GM12878 (cell line): ENCODE measurements around the gene MBOAT1. TPM values are rescaled to one million over a fixed set of nuclear protein-coding genes. Genes with fewer than 3 reads are reported as not detected.

Source experiments
- ATAC-seq: fragments of 200-7000 bp; cut with Tn5 transposase; 3 replicates; pipeline ENCODE4 v1.9.1; 2020; ENCODE audit warnings: mild to moderate bottlenecking, moderate library complexity
- BruUV-seq: library from RNA; stranded (reverse); fragments of 400-500 nt; replicated peaks from 2 replicates; lab custom pipeline; 2021; lab: Mats Ljungman, UMichigan
- CTCF ChIA-PET: fragments of 300-600 bp; sonication (Branson Sonifier 250); formaldehyde crosslinking; extraction: SDS; loops from one replicate; lab custom pipeline; 2021; ENCODE audit warnings: inconsistent platforms; lab: Yijun Ruan, JAX
- POLR2A ChIA-PET: fragments of 350-600 bp; formaldehyde crosslinking; extraction: SDS; loops from one replicate; lab custom pipeline; 2021; ENCODE audit warnings: inconsistent platforms; lab: Charles Lee
- RAD21 ChIA-PET: fragments of 300-600 bp; sonication (Branson Sonifier 250); formaldehyde crosslinking; loops from one replicate; lab custom pipeline; 2023; ENCODE audit warnings: antibody characterized with exemption; ENCODE audit not compliant: unreplicated experiment; lab: Charles Lee
- SMC1A ChIA-PET: fragments of 300-600 bp; sonication (Branson Sonifier 250); formaldehyde crosslinking; loops from one replicate; lab custom pipeline; 2023; ENCODE audit not compliant: unreplicated experiment, uncharacterized antibody; lab: Charles Lee
- DNase-seq: peaks from one replicate; pipeline ENCODE4 v3.0.0-alpha.2; 2011; ENCODE audit warnings: low read depth, low spot score
- FAIRE-seq: peaks from 3 replicates; lab custom pipeline; 2011; peaks lifted over from hg19 to GRCh38; lab: Jason Lieb, UNC
- H2AFZ ChIP-seq: 2 replicates; pipeline ENCODE4 v1.6.0; 2011; ENCODE audit warnings: low read depth, low read length, control low read depth; ENCODE audit not compliant: control insufficient read depth
- H3K27ac ChIP-seq: 2 replicates; pipeline ENCODE4 v1.5.1; 2011; ENCODE audit warnings: control low read depth; ENCODE audit not compliant: control insufficient read depth, insufficient read depth
- H3K27me3 ChIP-seq, 2 experiments: replicated peaks in 1 of 2; 2 replicates each; pipeline versions ENCODE4 v1.6.0 to v1.6.1; 2011; ENCODE audit warnings: low read length in 1 of 2; ENCODE audit not compliant: control insufficient read depth in 2 of 2, insufficient read depth in 2 of 2
- H3K36me3 ChIP-seq, 2 experiments: 2 replicates each; pipeline ENCODE4 v1.5.1; 2011; ENCODE audit warnings: low read length in 1 of 2; ENCODE audit not compliant: control insufficient read depth in 2 of 2, insufficient read depth in 2 of 2
- H3K4me1 ChIP-seq: 2 replicates; pipeline ENCODE4 v1.6.1; 2011; ENCODE audit warnings: mild to moderate bottlenecking, low read length, moderate library complexity, mixed read lengths; ENCODE audit not compliant: control insufficient read depth, insufficient read depth
- H3K4me2 ChIP-seq: 2 replicates; pipeline ENCODE4 v1.6.0; 2011; ENCODE audit warnings: control low read depth; ENCODE audit not compliant: control insufficient read depth, insufficient read depth
- H3K4me3 ChIP-seq: fragments of 200-600 bp; sonication (generic); 2 replicates; pipeline ENCODE4 v1.5.1; 2016
- H3K79me2 ChIP-seq: 2 replicates; pipeline ENCODE4 v1.6.0; 2011; ENCODE audit warnings: low read length; ENCODE audit not compliant: control insufficient read depth, insufficient read depth
- H3K9ac ChIP-seq: 2 replicates; pipeline ENCODE4 v1.8.0; 2011; ENCODE audit warnings: low read length, control low read depth, mixed read lengths; ENCODE audit not compliant: control insufficient read depth, insufficient read depth
- H3K9me3 ChIP-seq: replicated peaks from 3 replicates; pipeline ENCODE4 v1.5.1; 2011; ENCODE audit warnings: mild to moderate bottlenecking, low read length; ENCODE audit not compliant: control insufficient read depth, insufficient read depth
- H4K20me1 ChIP-seq: 2 replicates; pipeline ENCODE4 v1.6.0; 2011; ENCODE audit not compliant: control insufficient read depth, insufficient read depth
- CHD2 ChIP-seq: IDR thresholded peaks from 2 replicates; pipeline ENCODE4 v1.6.1; 2011; ENCODE audit warnings: low read depth, low read length, improper control_type of control experiment, borderline replicate concordance
- HCFC1 ChIP-seq: fragments of 150-350 bp; IDR thresholded peaks from 2 replicates; pipeline ENCODE4 v1.6.1; 2014; ENCODE audit warnings: low read length
- IKZF2 ChIP-seq, 2 experiments: fragments of 450-650 bp; IDR thresholded peaks; 2 replicates each; pipeline ENCODE4 v1.6.1; 2017; ENCODE audit warnings: mild to moderate bottlenecking in 2 of 2, moderate library complexity in 2 of 2
- MTA2 ChIP-seq: fragments of 450-650 bp; IDR thresholded peaks from 2 replicates; pipeline ENCODE4 v1.6.1; 2016; ENCODE audit warnings: low read depth, mild to moderate bottlenecking, moderate library complexity
- MXI1 ChIP-seq: fragments of 150-350 bp; IDR thresholded peaks from 2 replicates; pipeline ENCODE4 v1.6.1; 2011; ENCODE audit warnings: low read depth, mild to moderate bottlenecking, inconsistent platforms, low read length, improper control_type of control experiment
- NFYB ChIP-seq: IDR thresholded peaks from 2 replicates; pipeline ENCODE4 v1.6.1; 2011; ENCODE audit warnings: low read depth, mild to moderate bottlenecking, low read length, improper control_type of control experiment, moderate library complexity; ENCODE audit not compliant: insufficient read depth
- POLR2AphosphoS2 ChIP-seq: IDR thresholded peaks from 2 replicates; pipeline ENCODE4 v1.6.1; 2011; ENCODE audit warnings: low read depth, mild to moderate bottlenecking, low read length, improper control_type of control experiment, moderate library complexity
- WGBS: methylation state at CpG from one replicate; pipeline ENCODE4 v1.1.6; 2016; ENCODE audit warnings: low lambda C conversion rate; ENCODE audit not compliant: insufficient replicate concordance, insufficient coverage; ENCODE audit errors: missing lambda C conversion rate; 5-methylcytosine and 5-hydroxymethylcytosine counted together
- in situ Hi-C: fragments of 300-500 bp; cut with MboI; formaldehyde crosslinking; loops from 9 replicates; pipeline ENCODE4 v1.14.3; 2018; ENCODE audit warnings: mixed read lengths
- intact Hi-C: fragments of 100-400 bp; cut with micrococcal nuclease; formaldehyde crosslinking; loops from one replicate; pipeline ENCODE4 v1.14.2; 2022; ENCODE audit not compliant: unreplicated experiment
- polyA plus RNA-seq, 11 experiments: library from polyadenylated mRNA; depleted of rRNA in 4 of 11; unstranded in 6 of 11; stranded (reverse) in 5 of 11; fragments of >200 nt; fragmentation: Nextera tagmentation in 4 of 11; fragmentation: Illumina TruSeq in 1 of 11; extraction: Ambion mirVana in 4 of 11; extraction: Trizol in 1 of 11; gene quantifications; 1 replicate in 1 of 11; 2 replicates in 10 of 11; pipeline versions ENCODE4 v1.2.1 to v1.2.3, GENCODE V29; 2011 to 2016; ENCODE audit warnings: inconsistent platforms in 2 of 11, missing spikeins in 2 of 11, low read depth in 1 of 11
- total RNA-seq, 4 experiments: library from RNA; depleted of rRNA in 3 of 4; stranded (reverse); fragments of >200 nt in 3 of 4; fragmentation: Illumina TruSeq in 1 of 4; extraction: Trizol in 1 of 4; gene quantifications; 2 replicates each; pipeline versions ENCODE4 v1.2.1 to v1.2.3, GENCODE V29; 2013 to 2021
- TF ChIP-seq, protein P1 (sequence below): fragments of 450-650 bp; IDR thresholded peaks from 2 replicates; pipeline ENCODE4 v1.6.1; 2017; ENCODE audit warnings: mild to moderate bottlenecking, low read depth, inconsistent platforms; ENCODE audit not compliant: poor library complexity, severe bottlenecking

MBOAT1 gene
- total and polyA plus RNA-seq, 10 of the 15 experiments (the other 5 are each of a cell fraction or from before 2014, with no cell fraction given), result 0.39 to 21.0 (median 11.6) TPM

DNA sequence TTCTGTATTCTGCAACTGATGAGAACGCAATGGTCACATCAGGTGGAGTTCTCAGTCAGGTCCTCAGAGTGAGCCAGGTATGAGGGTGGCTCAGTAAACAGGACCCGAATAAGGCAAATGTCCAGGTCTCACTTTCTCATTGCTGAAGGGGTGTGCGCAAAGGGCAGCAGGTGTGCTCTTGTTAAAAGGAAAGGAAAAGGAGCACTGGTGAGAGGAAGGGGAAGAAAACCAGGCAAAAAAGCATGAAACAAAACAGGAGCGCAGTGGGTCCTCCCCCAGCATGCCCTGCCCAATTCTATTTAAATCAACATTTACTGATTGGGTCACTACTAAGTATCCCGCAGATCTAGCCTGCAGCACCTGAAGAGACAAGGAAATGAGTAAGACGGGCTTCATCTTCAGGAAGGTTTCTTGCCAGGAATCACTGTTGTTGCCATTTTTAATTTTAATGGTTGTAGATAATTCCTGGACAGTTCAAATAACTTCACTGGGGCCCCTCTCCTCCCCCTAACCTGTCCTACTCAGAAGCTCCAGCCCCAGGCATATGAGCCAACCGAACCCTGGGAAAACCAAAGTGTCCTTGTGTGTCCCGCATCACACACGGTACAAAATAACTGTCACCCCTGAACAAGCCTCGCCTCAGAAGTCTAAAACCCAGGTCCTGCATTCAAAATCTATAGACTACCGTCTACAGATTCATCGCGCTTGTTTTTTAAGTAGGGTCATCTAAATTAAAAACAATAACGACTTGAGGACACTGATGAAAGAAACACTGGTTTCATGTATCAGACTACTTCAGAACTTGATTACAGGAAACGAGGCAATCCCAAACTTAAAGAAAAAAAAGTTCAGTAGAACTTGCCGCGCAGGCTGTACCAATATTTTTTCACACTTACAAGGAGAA is 980 bp downstream of the MBOAT1 start:
- peak overlapping the region; percentile 77 for H3K27ac ChIP-seq
- ChIA-PET POLR2A (interaction anchor here (0.6 to 5.2 kb wide), 4 partner anchors 11 to 373 kb away, joined by 3 to 34 read pairs (median 3); no protein-coding TSS in a partner anchor), CTCF (interaction anchor here (1.8 to 3.7 kb wide), 4 partner anchors 8 to 85 kb away, joined by 8 to 31 read pairs (median 14); no protein-coding TSS in a partner anchor), RAD21 (interaction anchor here (1.2 to 4.4 kb wide), 6 partner anchors 10 to 109 kb away, joined by 3 to 24 read pairs (median 4); no protein-coding TSS in a partner anchor), SMC1A (interaction anchor here (1.2 to 6.0 kb wide), 4 partner anchors 11 to 82 kb away, joined by 3 to 64 read pairs (median 4); no protein-coding TSS in a partner anchor)
- H3K79me2 ChIP-seq, result peaks cover 47% of the 10 kb centered on the region
- DNase-seq, result no peak
- in situ Hi-C loops (no loop called here), intact Hi-C loops (loop anchor here (5.0 kb wide), 5 partner anchors 56 to 326 kb away; partner anchors contain the start of gene E2F3)
- H3K36me3 ChIP-seq, result no peaks in the 10 kb centered on the region
- peaks cover 14% of the 10 kb centered on the region for H3K4me1 ChIP-seq
- H4K20me1 ChIP-seq, result no peaks in the 10 kb centered on the region
- peak; percentile 41 for ATAC-seq
- H2AFZ ChIP-seq, result peak overlapping the region; percentile 93
- TF ChIP-seq POLR2AphosphoS2 (no peak), MTA2 (0 out of 2 replicates have a peak, but pooled peaks have one; percentile 1), MXI1 (peak; percentile 62), NFYB (peak; percentile 48; the same call in 1 of the 2 replicates), IKZF2 (IDR thresholded peaks at IDR 0.05) (0 out of 4 replicates have a peak, but pooled peaks of 1 of the 2 experiments have one; percentile 7), HCFC1 (no peak), CHD2 (0 out of 2 replicates have a peak, but pooled peaks have one; percentile 11)
- TF ChIP-seq, protein P1, sequence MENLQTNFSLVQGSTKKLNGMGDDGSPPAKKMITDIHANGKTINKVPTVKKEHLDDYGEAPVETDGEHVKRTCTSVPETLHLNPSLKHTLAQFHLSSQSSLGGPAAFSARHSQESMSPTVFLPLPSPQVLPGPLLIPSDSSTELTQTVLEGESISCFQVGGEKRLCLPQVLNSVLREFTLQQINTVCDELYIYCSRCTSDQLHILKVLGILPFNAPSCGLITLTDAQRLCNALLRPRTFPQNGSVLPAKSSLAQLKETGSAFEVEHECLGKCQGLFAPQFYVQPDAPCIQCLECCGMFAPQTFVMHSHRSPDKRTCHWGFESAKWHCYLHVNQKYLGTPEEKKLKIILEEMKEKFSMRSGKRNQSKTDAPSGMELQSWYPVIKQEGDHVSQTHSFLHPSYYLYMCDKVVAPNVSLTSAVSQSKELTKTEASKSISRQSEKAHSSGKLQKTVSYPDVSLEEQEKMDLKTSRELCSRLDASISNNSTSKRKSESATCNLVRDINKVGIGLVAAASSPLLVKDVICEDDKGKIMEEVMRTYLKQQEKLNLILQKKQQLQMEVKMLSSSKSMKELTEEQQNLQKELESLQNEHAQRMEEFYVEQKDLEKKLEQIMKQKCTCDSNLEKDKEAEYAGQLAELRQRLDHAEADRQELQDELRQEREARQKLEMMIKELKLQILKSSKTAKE, result peak; percentile 42
- H3K9ac ChIP-seq, result peak overlapping the region; percentile 82
- FAIRE-seq, result peak; percentile 7
- 57% methylated on average over 17 of the region's 17 CpGs for WGBS
- no peaks in the 10 kb centered on the region for H3K9me3 ChIP-seq
- peak overlapping the region; percentile 82 for H3K4me3 ChIP-seq
- BruUV-seq, result TSS peak; percentile 83
- no peaks in the 10 kb centered on the region for H3K27me3 ChIP-seq
- peak overlapping the region; percentile 96 for H3K4me2 ChIP-seq
